Hematopoietic multipotent progenitor cell treated with erythropoietin and hydrocortisone succinate and interleukin-3 and kit ligand, for 6 days (in vitro differentiated cells): Measurements from ENCODE around the gene METTL25.
"Not testable (repeated sequence)": the region's sequence is repeated elsewhere in the genome, so short reads cannot be mapped to it uniquely, and the experiment has no call there.

Experiments used
- DNase-seq: peaks from one replicate; pipeline ENCODE4 v3.0.0-alpha.2; 2015

The METTL25 gene, protein sequence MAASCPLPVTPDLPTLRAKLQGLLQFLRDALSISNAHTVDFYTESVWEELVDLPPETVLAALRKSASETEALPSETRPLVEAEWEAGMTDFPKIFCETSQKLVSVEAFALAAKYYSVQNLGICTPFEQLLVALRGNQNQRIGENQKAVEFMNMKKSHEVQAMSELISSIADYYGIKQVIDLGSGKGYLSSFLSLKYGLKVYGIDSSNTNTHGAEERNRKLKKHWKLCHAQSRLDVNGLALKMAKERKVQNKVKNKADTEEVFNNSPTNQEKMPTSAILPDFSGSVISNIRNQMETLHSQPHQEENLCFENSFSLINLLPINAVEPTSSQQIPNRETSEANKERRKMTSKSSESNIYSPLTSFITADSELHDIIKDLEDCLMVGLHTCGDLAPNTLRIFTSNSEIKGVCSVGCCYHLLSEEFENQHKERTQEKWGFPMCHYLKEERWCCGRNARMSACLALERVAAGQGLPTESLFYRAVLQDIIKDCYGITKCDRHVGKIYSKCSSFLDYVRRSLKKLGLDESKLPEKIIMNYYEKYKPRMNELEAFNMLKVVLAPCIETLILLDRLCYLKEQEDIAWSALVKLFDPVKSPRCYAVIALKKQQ

DNA sequence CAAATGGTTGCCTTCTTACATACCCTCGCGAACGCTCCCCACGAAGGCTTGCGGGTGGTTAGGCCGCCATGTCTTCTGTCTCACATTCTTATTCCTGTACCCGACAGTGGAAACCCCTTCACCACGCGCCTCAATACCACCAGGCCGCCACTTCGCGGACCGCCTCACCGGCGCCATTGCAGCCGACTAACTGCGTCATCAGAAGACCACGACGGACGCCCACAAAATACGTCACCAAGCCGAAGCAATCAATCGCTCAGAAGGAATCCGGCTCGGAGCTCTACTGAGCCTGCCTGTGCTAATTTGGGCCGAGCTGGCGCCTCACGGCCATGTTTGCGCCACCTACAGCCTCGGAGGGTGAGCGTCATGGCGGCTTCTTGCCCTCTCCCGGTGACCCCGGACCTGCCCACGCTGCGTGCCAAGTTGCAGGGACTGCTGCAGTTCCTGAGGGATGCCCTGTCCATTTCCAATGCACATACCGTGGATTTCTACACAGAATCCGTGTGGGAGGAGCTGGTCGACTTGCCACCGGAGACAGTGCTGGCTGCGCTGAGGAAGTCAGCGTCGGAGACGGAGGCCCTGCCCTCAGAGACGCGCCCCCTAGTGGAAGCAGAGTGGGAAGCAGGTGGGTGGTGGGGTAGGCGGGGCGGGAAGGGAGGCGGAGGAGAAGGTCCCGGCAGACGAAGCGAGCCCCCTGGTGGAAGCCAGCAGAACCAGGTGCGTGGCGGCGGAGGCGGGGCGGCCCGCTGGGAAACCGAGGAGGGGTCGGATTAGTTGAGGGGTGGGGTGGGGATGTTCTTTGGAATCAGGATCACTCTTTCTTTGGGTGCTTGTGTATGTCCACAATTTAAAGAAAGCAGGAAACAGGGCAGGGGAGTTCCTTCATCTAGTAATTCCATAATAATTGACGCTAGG, at the start of gene METTL25, which contains the start of gene CCDC59:
METTL25 (plus strand) TSS at position 330 of the 915 bp plus-strand sequence; CDS start at position 367, 37 bp downstream.
CCDC59 (minus strand) TSS at position 188 of the 915 bp plus-strand sequence; CDS start at position 177, 11 bp downstream.
- DNase-seq: peak; percentile 99

DNA sequence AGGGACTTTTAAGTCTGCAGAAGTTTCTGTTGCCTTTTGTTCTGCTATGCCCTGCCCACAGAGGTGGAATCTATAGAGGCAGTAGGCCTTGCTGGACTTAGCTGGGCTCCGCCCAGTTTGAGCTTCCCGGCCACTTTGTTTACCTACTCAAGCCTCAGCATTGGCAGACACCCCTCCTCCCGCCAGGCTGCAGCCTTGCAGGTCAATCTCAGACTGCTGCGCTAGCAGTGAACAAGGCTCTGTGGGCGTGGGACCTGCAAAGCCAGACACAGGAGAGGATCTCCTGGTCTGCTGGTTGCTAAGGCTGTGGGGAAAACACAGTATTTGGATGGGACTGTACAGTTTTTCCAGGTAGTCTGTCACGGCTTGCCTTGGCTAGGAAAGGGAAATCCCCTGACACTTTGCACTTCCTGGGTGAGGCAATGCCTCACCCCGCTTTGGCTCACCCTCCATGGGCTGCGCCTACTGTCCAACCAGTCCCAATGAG, 43.9 kb upstream of the METTL25 start:
- no peak for DNase-seq

DNA sequence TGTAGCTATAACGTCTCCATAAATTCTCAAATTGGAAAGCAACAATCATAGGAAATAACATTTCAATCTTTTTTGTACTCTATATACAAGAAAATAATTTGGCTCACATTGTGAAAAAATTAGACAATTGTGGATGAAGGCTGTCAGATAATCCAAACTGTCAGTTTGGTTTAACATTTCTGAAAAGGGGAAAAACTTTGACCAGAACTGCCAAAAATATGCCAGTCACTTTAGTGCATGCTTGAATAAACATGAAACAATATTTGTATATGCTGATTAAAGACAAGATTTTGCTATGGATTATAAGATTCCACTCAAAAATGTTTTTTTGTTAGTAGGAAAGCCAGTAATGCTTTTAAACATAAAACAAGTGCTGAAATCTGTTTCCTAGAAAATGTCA, 39.1 kb upstream of the METTL25 start:
- no peak for DNase-seq

DNA sequence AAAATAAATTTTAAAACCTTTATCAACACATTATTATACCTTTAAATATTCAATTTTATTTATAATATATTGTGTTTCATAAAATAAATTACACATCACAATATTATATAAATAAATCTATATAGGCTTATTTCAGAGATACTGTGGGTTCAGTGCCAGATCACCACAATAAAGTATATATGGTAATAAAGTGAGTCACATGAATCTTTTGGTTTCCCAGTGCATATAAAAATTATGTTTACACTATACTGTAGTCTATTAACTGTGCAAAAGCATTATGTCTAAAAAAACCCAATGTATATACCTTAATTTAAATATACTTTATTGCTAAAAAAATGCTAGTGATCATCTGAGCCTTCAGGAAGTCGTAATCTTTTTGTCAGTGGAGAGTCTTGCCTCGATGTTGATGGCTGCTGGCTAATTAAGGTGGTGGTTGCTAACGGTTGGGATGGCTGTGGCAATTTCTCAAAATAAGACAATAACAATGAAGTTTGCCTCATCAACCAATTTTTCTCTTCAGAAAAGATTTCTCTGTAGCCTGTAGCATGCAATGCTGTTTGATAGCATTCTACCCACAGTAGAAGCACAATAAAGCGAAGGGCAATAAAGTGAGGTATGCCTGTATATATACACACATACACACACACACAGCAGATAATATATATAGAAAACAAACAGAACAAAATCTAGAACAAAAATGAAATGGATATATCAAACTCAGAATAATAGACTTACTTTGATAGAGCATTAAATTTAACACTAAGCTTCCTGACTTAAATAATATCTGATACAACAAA, 32.6 kb upstream of the METTL25 start:
- no peak for DNase-seq

DNA sequence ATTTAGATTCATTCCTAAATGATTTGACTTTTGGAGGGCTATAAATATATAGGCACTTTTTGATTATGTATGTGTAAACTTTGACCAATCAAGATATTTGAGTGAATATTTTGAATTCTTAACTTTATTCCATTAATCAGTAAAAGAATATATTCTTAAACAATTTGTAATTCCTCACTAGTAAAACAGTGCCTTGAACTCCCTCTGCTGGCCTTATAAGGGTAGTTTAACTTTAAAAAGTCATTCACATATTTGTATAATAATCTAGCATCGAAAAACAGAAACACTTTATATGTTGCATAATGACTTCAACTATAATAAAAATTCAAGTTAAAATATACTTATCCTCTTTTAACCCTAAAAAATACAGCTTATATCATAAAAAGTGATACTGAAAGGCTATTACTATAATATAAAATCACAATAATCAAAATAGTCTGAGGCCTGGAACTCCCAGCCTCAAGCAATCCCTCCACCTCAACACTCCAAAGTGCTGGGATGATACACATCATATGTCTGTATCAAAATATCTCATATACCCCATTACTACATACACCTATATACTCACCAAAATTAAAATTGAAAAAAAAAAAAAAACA, 31.3 kb upstream of the METTL25 start:
- DNase-seq: peak; percentile 63

DNA sequence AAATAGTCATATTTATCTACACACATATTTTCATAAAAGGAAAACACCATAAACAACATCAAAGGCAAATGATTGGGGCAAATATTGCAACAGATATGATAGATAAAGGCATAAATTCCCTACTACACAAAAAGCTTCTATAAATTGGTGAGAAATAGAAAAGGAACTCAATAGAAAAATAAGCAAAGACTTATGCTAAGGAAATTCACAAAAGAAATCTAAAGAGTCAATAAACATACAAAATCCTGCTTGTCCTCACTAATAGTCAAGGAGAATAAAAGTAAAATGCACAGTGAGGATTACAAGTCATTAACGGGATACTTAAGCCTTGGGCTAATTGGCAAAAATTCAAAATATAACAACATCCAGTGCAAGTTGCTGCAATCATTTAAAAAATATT, 30.5 kb upstream of the METTL25 start:
- no peak for DNase-seq

DNA sequence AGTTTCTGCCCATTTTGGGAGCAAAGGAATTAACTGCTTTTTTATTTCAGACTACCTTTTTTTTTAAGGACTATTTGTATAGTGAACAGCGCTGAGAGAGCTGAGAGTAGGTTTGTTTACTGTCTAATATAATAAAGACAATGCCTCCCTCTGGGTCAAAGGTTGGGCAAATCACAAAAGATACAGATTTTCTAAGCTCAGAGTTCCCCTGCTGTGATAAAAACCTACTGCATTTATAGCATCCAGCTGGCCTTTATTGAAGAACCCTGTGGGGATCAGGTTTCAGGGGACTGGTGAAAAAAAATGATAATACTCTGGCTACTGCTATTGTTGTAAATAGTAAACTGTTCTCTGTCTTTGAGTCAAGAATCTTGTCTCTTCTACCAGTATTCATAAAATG, 28.8 kb upstream of the METTL25 start:
- no peak for DNase-seq

DNA sequence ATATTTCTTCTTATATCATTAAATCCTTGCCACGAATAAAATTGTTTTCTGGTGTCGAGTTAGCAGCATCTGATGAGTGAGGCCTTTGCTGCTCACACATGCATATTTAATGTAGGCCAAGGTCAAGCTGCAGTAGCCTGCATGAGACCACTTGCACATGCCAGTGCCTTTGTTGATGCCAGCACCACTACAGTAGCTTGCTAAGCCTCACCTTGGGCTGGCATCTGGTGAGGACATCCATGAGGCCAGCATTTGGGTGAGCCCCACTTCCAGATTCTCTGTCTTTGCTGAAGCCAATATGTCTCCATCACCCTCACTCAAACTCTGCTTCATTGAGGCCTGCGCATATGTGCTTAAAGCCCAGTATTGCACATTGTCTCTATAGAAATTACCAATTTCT, 8.2 kb upstream of the METTL25 start:
- no peak for DNase-seq

DNA sequence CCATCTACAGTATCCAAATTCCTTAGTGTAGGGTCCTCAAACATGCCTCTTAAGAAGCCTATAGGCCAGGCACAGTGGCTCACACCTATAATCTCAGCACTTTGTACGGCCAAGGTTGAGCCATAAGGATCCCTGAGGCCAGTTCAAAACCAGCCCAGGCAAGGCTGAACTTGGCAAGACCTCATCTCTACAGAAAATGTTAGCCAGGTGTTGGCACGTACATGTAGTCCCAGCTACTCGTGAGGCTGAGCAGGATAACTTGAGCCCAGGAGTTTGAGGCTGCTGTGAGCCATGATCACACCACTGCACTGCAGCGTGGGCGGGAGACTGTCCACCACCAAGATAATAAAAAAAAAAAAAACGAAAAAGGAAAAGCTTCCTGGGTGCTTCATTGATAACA, 6.9 kb upstream of the METTL25 start:
- no peak for DNase-seq

DNA sequence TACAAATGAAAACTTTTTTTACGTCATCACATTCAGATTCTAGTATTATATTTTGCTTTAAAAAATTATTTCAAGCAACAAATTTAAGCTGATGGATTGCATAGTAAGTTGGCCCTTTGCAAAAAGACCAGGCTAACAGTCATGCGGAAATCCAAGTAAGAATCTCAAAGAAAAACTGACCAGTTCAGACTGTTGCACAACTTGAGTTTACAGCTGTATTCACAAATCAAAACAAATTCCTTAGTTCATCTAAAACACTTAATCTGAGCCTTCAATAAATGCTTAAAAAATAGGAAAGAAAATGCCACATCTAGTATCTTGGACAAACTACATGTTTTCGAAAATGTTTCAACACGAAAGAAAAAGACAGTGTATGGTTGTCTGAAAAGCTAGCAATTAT, 989 bp upstream of the METTL25 start:
- no peak for DNase-seq

DNA sequence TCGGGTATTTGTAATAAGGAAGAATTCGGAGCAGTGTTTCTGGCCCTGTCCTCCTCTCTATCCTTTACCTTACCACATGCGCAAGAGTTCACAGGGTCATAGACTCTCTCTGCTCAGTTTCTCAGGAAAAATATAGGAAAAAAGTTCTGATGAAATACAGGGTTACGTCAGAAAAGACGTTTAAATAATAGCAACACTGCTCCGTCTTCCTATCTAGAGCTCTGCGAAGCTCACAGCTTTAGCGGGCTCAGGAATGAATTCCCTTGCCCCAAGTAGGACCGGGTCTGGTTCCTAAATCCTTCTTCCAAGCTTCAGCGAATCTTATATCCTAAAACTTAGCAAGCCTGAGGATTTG, 507 bp upstream of the METTL25 start:
- peak; percentile 18 for DNase-seq

DNA sequence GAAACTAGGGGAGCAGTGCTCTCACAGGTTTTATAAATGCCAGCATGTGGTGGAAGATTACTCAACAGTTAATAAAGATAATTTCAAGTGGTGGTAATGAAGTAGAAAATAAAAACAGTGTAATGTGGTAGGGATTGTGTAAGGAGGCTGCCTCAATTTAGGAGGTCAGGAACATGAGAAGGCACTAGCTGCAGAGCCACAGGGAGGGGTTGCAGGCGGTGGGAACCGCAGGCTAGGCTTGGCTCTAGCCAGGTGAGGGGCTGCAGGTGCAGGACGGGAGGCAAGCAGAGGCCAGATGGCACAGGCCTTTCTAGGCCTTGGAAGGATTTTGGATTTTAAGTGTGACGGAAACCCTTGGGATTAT, 768 bp downstream of the METTL25 start:
- DNase-seq: peak; percentile 36

DNA sequence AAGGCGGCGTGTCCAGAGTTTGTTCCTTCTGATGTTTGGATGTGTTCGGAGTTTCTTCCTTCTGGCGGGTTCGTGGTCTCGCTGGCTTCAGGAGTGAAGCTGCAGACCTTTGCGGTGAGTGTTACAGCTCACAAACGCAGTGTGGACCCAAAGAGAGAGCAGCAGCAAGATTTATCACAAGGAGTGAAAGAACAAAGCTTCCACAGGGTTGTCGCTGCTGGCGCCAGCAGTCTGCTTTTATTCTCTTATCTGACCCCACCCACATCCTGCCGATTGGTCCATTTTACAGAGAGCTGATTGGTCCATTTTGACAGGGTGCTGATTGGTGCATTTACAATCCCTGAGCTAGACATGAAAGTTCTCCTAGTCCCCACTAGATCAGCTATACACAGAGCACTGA, 2.5 kb downstream of the METTL25 start:
- DNase-seq: not testable (repeated sequence)

DNA sequence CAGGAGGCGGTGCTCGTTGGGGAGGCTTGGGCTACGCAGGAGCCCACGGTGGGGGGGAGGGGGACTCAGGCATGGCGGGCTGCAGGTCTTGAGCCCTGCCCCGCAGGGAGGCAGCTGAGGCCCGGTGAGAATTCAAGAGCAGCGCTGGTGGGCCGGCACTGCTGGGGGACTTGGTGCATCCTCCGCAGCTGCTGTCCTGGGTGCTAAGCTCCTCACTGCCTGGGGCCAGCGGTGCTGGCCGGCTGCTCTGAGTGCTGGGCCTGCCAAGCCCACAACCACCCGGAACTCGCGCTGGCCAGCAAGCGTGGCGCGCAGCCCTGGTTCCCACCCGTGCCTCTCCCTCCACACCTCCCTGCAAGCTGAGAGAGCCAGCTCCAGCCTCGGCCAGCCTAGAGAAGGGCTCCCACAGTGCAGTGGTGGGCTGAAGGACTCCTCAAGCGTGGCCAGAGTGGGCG, 3.2 kb downstream of the METTL25 start:
- no peak for DNase-seq

DNA sequence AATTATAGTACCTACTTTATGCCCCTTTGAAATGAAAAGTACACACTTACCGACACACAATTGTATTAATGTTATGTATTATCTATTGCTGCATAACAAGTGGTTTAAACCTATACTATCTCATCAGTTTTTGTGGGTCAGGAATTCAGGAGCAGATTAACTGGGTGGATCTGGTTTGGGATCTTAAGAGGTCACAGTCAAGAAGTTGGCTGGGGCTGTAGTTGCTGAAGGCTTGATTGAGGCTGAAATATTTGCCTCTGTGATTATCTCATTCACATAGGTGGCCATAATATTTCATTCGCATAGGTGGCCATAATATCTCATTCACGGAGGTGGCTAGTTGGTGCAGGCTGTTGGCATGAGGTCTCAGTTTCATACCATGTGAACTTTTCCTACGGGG, 5.7 kb downstream of the METTL25 start:
- no peak for DNase-seq

DNA sequence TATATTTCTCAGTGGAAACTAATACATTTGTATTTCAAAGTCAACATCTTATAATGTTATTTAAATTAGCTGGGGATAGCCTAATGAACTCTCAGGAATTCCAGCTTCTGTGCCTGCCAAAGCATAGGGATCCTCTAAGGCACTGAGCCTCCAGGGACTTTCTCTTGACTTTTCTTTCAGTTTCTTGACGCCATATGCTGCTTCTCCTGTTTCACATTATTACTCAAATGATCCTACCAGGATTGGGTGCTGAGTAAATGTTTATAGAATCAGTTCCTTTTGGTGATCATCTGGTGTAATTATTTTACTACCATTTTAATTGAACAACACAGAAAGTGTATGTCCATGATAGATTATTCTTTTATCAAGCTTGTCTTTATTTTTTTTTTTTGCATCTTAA, 7.9 kb downstream of the METTL25 start:
- DNase-seq: no peak

DNA sequence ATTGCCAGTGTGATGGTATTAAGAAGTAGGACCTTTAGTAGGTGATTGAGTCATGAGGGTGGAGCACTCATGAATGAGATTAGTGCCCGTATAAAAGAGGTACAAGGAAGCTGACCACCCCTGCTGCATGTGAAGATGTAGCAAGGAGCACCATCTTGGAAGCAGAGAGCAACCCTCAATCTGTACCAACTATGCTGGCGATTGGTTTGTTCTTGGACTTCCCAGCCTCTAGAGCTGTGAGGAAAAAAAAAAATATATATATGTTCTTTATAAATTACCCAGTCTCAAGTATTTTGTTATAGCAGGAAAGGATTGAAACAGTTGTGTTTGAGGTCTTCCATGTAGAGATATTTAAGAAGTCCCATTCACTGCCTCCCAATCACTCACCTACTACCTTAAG, 16.9 kb downstream of the METTL25 start:
- DNase-seq: no peak

DNA sequence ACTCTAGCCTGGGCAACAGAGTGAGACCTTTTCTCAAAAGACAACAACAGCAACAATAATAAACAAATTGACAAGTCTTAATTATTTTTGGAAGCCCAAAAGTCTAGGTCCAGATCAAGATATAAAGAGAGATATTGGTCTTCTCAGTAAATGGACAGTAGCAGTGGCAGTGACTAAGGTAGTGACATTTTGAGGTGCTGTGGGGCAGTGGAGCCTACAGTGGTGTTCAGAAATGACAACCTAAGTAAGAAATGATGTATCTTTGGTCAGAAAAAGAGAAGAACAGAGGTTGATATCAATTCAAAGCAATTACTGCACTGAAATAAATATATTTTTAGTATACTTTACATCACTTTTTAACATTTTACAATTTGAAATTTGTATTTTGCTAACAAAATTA, 20.7 kb downstream of the METTL25 start:
- DNase-seq: no peak

DNA sequence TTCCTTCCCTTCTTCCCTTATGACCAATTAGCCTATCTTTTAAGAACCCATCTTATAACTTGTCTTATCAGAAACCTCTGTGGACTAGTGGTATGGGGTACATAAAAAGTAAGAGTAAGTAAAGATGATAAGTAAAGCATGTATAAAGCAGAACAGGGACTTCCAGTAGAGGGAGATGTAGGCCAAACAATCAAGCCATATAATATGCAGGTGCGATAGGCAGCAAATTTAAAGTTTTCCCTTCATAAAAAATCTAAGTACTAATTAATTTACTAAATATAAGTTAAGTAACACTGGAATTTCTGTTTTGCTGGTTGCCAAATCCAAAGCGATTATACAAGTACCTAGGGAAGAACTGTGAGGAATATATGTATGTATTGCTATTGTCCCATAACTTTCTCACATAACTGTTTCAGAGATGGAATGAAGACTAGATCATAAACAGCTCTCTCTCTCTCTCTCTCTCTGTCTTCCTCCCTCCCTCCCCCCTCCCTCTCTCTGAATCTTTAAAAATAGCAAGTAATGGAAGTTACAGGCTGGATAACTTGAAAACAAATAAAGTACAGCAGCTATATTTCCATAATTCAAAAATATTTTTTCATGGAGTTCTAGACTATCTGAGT, 25.7 kb downstream of the METTL25 start:
- DNase-seq: peak; percentile 49

DNA sequence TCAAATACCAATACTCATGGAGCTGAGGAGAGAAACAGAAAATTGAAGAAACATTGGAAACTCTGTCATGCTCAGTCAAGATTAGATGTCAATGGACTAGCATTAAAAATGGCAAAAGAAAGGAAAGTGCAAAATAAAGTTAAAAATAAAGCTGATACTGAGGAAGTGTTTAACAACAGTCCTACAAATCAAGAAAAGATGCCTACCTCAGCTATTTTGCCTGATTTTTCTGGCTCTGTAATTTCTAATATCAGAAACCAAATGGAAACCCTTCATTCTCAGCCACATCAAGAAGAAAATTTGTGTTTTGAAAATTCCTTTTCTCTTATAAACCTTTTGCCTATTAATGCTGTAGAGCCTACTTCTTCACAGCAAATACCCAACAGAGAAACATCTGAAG, 40.5 kb downstream of the METTL25 start:
- no peak for DNase-seq

DNA sequence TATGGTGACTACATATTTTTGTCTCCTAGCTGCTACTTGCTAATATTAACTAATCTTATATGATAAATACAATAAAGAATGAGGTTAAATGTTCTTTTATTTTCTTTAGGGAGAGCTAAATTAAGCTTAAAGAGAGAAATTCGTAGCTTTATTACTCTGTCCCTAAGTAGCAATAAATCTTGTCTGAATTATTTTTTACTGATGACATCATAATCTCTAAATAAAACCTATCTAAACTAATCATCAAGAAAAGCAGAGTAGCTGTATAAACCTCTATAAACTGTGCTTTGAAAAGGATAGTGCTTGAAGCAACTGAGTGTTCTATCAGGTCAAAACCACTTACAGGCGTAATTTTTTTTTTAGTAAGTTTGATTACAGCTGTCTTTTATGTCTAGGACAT, 42.5 kb downstream of the METTL25 start:
- no peak for DNase-seq

DNA sequence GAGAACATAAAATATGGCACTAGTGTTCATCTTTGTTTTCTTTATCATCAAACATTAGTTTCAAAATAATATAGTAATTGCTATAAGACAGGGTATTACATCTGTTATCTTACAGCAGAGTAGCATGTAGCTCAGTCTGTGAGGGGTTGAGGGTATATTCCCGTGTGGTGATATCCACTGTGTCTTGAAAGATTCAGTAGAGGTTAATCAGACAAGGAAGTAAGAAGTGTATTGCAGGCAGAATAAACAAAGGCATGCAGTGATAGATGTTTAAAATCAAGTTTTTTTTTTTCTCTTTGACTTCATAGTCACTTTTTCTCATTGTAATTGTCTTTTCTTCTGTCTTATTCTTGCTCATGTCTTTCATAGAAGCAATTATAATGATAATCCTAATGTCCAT, 48.3 kb downstream of the METTL25 start:
- DNase-seq: no peak
